ENCODE data around the gene DOCK6. TPM values are rescaled to one million over a fixed set of nuclear protein-coding genes. Genes with fewer than 3 reads are reported as not detected.

Gene DOCK6
- total RNA-seq, 1 experiment from 2014 or later = 88.8 TPM

- POLR2A ChIA-PET = no interaction called here
- no peak for TF ChIP-seq CTCF (IDR thresholded peaks at IDR 0.05)
- no peak for TF ChIP-seq MYBL2 (CRISPR knock-in tag; IDR thresholded peaks at IDR 0.05)
- no peak for TF ChIP-seq MAX (CRISPR knock-in tag; IDR thresholded peaks at IDR 0.05)
- no peak for TF ChIP-seq ESRRA (CRISPR knock-in tag; IDR thresholded peaks at IDR 0.05; ENCODE audit: borderline replicate concordance)
- TF ChIP-seq ZNF263 (CRISPR knock-in tag; IDR thresholded peaks at IDR 0.05; ENCODE audit: low read depth) = no peak
- TF ChIP-seq FOXJ3 (CRISPR knock-in tag; IDR thresholded peaks at IDR 0.05; ENCODE audit: borderline replicate concordance) = no peak
- TF ChIP-seq, protein P1, sequence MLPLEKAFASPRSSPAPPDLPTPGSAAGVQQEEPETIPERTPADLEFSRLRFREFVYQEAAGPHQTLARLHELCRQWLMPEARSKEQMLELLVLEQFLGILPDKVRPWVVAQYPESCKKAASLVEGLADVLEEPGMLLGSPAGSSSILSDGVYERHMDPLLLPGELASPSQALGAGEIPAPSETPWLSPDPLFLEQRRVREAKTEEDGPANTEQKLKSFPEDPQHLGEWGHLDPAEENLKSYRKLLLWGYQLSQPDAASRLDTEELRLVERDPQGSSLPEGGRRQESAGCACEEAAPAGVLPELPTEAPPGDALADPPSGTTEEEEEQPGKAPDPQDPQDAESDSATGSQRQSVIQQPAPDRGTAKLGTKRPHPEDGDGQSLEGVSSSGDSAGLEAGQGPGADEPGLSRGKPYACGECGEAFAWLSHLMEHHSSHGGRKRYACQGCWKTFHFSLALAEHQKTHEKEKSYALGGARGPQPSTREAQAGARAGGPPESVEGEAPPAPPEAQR (CRISPR knock-in tag; IDR thresholded peaks at IDR 0.05) = no peak
- TF ChIP-seq, protein P2, sequence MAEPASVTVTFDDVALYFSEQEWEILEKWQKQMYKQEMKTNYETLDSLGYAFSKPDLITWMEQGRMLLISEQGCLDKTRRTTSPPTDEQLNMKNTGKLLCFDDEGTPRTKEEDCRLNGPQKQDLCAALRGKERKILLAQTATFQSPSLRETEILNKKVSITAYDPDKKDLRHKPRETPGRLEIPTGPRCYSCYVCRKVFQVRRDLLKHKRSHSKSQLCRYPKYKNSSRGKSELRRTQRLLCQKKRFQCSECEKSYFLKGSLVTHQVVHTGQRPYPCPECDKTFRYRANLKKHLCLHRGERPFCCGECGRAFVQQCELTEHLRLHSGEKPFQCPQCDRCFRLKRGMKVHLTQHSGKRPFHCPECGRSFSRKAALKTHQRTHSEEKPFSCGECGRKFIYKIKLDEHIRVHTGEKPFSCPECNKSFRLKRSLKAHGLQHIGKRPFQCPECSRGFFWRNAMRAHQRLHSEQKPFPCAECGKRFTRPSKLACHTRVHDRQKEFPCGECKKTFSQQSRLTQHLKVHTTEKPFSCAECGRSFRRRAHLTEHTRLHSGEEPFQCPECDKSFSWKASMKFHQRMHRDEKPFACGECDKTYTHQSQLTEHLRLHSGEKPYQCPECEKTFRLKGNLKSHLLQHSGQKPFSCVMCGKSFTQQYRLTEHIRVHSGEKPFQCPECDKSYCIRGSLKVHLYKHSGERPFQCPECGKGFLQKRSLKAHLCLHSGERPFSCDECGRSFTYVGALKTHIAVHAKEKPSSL (CRISPR knock-in tag; conservative IDR thresholded peaks at IDR 0.05) = no peak
- TF ChIP-seq ZNF532 (CRISPR knock-in tag; IDR thresholded peaks at IDR 0.05; ENCODE audit: borderline replicate concordance) = no peak
- no peak for TF ChIP-seq NR1H2 (CRISPR knock-in tag; IDR thresholded peaks at IDR 0.05)
- no peak for TF ChIP-seq FOXK1 (CRISPR knock-in tag; IDR thresholded peaks at IDR 0.05)
- TF ChIP-seq TCF7 (CRISPR knock-in tag; IDR thresholded peaks at IDR 0.05; ENCODE audit: low read depth) = no peak
- no peak for TF ChIP-seq NR3C1 (CRISPR knock-in tag; conservative IDR thresholded peaks at IDR 0.05; ENCODE audit: low read depth)
- no peak for TF ChIP-seq SMAD4 (CRISPR knock-in tag; IDR thresholded peaks at IDR 0.05)
- TF ChIP-seq, protein P3, sequence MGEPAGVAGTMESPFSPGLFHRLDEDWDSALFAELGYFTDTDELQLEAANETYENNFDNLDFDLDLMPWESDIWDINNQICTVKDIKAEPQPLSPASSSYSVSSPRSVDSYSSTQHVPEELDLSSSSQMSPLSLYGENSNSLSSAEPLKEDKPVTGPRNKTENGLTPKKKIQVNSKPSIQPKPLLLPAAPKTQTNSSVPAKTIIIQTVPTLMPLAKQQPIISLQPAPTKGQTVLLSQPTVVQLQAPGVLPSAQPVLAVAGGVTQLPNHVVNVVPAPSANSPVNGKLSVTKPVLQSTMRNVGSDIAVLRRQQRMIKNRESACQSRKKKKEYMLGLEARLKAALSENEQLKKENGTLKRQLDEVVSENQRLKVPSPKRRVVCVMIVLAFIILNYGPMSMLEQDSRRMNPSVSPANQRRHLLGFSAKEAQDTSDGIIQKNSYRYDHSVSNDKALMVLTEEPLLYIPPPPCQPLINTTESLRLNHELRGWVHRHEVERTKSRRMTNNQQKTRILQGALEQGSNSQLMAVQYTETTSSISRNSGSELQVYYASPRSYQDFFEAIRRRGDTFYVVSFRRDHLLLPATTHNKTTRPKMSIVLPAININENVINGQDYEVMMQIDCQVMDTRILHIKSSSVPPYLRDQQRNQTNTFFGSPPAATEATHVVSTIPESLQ (CRISPR knock-in tag; IDR thresholded peaks at IDR 0.05) = no peak
- no peak for TF ChIP-seq AR (CRISPR knock-in tag; IDR thresholded peaks at IDR 0.05)
- Mint-ChIP-seq H3K9me3 (no peaks in the 10 kb centered on the region), H3K4me3 (no peak overlapping the region), H3K27me3 (ENCODE audit: low read depth) (no peaks in the 10 kb centered on the region), H3K36me3 (peaks cover 6% of the 10 kb centered on the region; the same call in 1 of the 2 replicates), H3K4me1 (no peaks in the 10 kb centered on the region), H3K27ac (no peak overlapping the region)
- ATAC-seq (no peak), DNase-seq (ENCODE audit: low spot score) (no peak)
- CTCF ChIA-PET = no interaction called here
These were observed 53.5 kb downstream of the DOCK6 start for GRCh38 chr19:11208561-11209471.

All from WTC11 (cell line).